Endothelial cell of umbilical vein (primary cell): ENCODE results near the gene NEDD4L. TPM values are rescaled to one million over a fixed set of nuclear protein-coding genes. Genes with fewer than 3 reads are reported as not detected.

ENCODE experiments used
- BruUV-seq: library from RNA; stranded (reverse); fragments of 400-500 nt; replicated peaks from 2 replicates; lab custom pipeline; 2021; lab: Mats Ljungman, UMichigan
- CTCF ChIA-PET: fragments of 300-600, 350-600 bp; sonication (Branson Sonifier 250); formaldehyde crosslinking; loops from one replicate; lab custom pipeline; 2021; ENCODE audit warnings: antibody characterized with exemption, inconsistent platforms; lab: Charles Lee
- POLR2A ChIA-PET: fragments of 300-600, 350-600 bp; sonication (Branson Sonifier 250); formaldehyde crosslinking; loops from one replicate; lab custom pipeline; 2021; ENCODE audit warnings: antibody characterized with exemption, inconsistent platforms; lab: Charles Lee
- DNase-seq: peaks from one replicate; pipeline ENCODE4 v3.0.0-alpha.2; 2011; ENCODE audit warnings: low read depth, low spot score
- FAIRE-seq: peaks from 2 replicates; lab custom pipeline; 2011; peaks lifted over from hg19 to GRCh38; lab: Jason Lieb, UNC
- H2AFZ ChIP-seq: 2 replicates; pipeline ENCODE4 v1.6.0; 2012; ENCODE audit warnings: low read depth, low read length, control low read depth, inconsistent platforms
- H3K27ac ChIP-seq: 2 replicates; pipeline ENCODE4 v1.5.1; 2011; ENCODE audit warnings: low read depth, mild to moderate bottlenecking, control low read depth, low read length, moderate library complexity; ENCODE audit not compliant: insufficient read depth
- H3K27me3 ChIP-seq, 2 experiments: 2 replicates each; pipeline versions ENCODE4 v1.6.0 to v1.6.1; 2011; ENCODE audit warnings: low read length in 2 of 2, mixed read lengths in 1 of 2; ENCODE audit not compliant: control insufficient read depth in 2 of 2, insufficient read depth in 2 of 2
- H3K36me3 ChIP-seq, 2 experiments: 2 replicates in 1 of 2; 3 replicates in 1 of 2; pipeline ENCODE4 v1.5.1; 2011; ENCODE audit warnings: low read length in 2 of 2, mild to moderate bottlenecking in 1 of 2, moderate library complexity in 1 of 2; ENCODE audit not compliant: control insufficient read depth in 2 of 2, insufficient read depth in 2 of 2; ENCODE audit errors: extremely low read depth in 1 of 2
- H3K4me1 ChIP-seq: 3 replicates; pipeline ENCODE4 v1.5.1; 2011; ENCODE audit warnings: mild to moderate bottlenecking, low read length; ENCODE audit not compliant: control insufficient read depth, insufficient read depth; ENCODE audit errors: extremely low read depth
- H3K4me2 ChIP-seq: 2 replicates; pipeline ENCODE4 v1.6.1; 2011; ENCODE audit warnings: low read length, control low read depth, mixed read lengths; ENCODE audit not compliant: insufficient read depth
- H3K4me3 ChIP-seq, 3 experiments: fragments of 200-600 bp in 1 of 3; sonication (generic), shearing (Covaris generic) in 1 of 3; replicated peaks in 1 of 3; 2 replicates each; pipeline ENCODE4 v1.5.1; 2011 to 2016; ENCODE audit warnings: control low read depth in 3 of 3, low read length in 3 of 3, mild to moderate bottlenecking in 2 of 3, inconsistent platforms in 1 of 3, low read depth in 1 of 3, moderate library complexity in 1 of 3; ENCODE audit not compliant: insufficient read depth in 1 of 3
- H3K79me2 ChIP-seq: 2 replicates; pipeline ENCODE4 v1.6.0; 2012; ENCODE audit warnings: low read length, inconsistent platforms; ENCODE audit not compliant: control insufficient read depth, insufficient read depth
- H3K9ac ChIP-seq: replicated peaks from 2 replicates; pipeline ENCODE3; 2011; ENCODE audit warnings: low read length, control low read depth; ENCODE audit not compliant: insufficient read depth; ENCODE audit errors: extremely low read depth
- H3K9me1 ChIP-seq: replicated peaks from 3 replicates; pipeline ENCODE4 v1.6.0; 2011; ENCODE audit warnings: mild to moderate bottlenecking, low read length; ENCODE audit not compliant: control insufficient read depth, insufficient read depth; ENCODE audit errors: extremely low read depth
- H3K9me3 ChIP-seq: replicated peaks from 2 replicates; pipeline ENCODE4 v1.5.1; 2012; ENCODE audit warnings: low read length, inconsistent platforms; ENCODE audit not compliant: control insufficient read depth, insufficient read depth
- H4K20me1 ChIP-seq: replicated peaks from 2 replicates; pipeline ENCODE3; 2011; ENCODE audit warnings: mild to moderate bottlenecking, low read length; ENCODE audit not compliant: control insufficient read depth, insufficient read depth; ENCODE audit errors: extremely low read depth
- EZH2 ChIP-seq: IDR thresholded peaks from 2 replicates; pipeline ENCODE4 v1.6.1; 2012; ENCODE audit warnings: borderline replicate concordance, low read depth, mild to moderate bottlenecking, moderate library complexity, low read length, inconsistent platforms; ENCODE audit not compliant: severe bottlenecking
- FOS ChIP-seq: IDR thresholded peaks from 2 replicates; pipeline ENCODE4 v1.6.1; 2011; ENCODE audit warnings: mild to moderate bottlenecking, low read length, moderate library complexity, borderline replicate concordance; ENCODE audit not compliant: insufficient read depth
- GATA2 ChIP-seq: IDR thresholded peaks from 2 replicates; pipeline ENCODE4 v1.7.0; 2011; ENCODE audit warnings: low read depth, mild to moderate bottlenecking, moderate library complexity, mixed read lengths, low read length; ENCODE audit not compliant: insufficient read length, insufficient read depth
- JUN ChIP-seq: IDR thresholded peaks from 2 replicates; pipeline ENCODE4 v1.6.1; 2011; ENCODE audit warnings: borderline replicate concordance, low read depth; ENCODE audit not compliant: insufficient read length, insufficient read depth
- MYC ChIP-seq: IDR thresholded peaks from one replicate; pipeline ENCODE4 v1.6.1; 2011; ENCODE audit warnings: mild to moderate bottlenecking, low read depth, low read length
- POLR2A ChIP-seq: IDR thresholded peaks from 2 replicates; pipeline ENCODE4 v1.6.1; 2012; ENCODE audit warnings: low read depth, mild to moderate bottlenecking, control low read depth, low read length
- POLR2AphosphoS5 ChIP-seq: IDR thresholded peaks from 2 replicates; pipeline ENCODE4 v1.6.1; 2012; ENCODE audit warnings: low read depth, mild to moderate bottlenecking, control low read depth, low read length, moderate library complexity; ENCODE audit not compliant: insufficient read depth
- dilution Hi-C: fragments of 300-500 bp; cut with MboI; formaldehyde crosslinking; loops from one replicate; pipeline ENCODE4 v1.15.0; 2019; ENCODE audit warnings: low sequenced_read_pairs; ENCODE audit not compliant: extremely low pct_ligation_motif_present
- intact Hi-C: fragments of 100-400 bp; cut with micrococcal nuclease; formaldehyde crosslinking; loops from one replicate; pipeline ENCODE4 v1.10.0; 2022
- polyA plus RNA-seq, 4 experiments: library from polyadenylated mRNA; depleted of rRNA in 3 of 4; stranded (reverse) in 3 of 4; unstranded in 1 of 4; fragments of >200 nt; gene quantifications; 2 replicates each; pipeline versions ENCODE4 v1.2.1 to v1.2.3, GENCODE V29; 2011 to 2012; ENCODE audit warnings: missing spikeins in 1 of 4
- total RNA-seq: library from RNA; stranded (reverse); gene quantifications from 2 replicates; pipeline ENCODE4 v1.2.3, GENCODE V29; 2021
- TF ChIP-seq, protein P1 (sequence below): IDR thresholded peaks from 2 replicates; pipeline ENCODE4 v1.6.1; 2011; ENCODE audit not compliant: insufficient read depth, insufficient read length
- TF ChIP-seq, protein P2 (sequence below), 2 donors: IDR thresholded peaks; 1 replicate in 1 of 2; 2 replicates in 1 of 2; pipeline ENCODE4 v1.5.1; 2011; ENCODE audit warnings: low read length in 2 of 2, mild to moderate bottlenecking in 2 of 2, moderate library complexity in 2 of 2, control low read depth in 1 of 2, inconsistent platforms in 1 of 2, low read depth in 1 of 2; ENCODE audit not compliant: insufficient read depth in 1 of 2; ENCODE audit errors: extremely low read depth in 1 of 2

NEDD4L gene
- total and polyA plus RNA-seq, 2 donors (not counting 3 experiments of a cell fraction or from before 2014, with no cell fraction given) = 20.5 to 78.9 TPM

DNA sequence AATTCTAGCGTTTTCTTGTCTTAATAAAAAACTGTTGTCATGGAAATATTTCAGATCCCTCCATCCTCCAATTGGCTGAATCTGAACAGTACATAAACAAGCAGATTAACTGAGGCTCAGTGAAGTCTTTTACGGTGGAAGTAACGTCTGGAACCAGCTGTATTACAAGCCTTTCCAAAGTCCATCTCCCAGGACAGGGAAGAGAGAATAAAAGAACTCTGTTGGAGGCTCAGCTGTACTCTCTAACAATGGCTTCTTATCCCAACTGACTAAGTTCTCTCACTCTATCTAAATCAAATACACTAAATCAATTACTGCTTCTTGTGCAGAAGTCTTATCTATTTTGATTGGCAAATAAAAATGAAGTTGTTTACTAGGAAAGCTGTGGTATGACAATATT is 19.9 kb upstream of the NEDD4L start:
- CTCF ChIA-PET = interaction anchor here (0.9 to 1.7 kb wide), 5 partner anchors 8 to 98 kb away, joined by 3 to 5 read pairs (median 4); partner anchors contain the start of gene NEDD4L

More for the DNA sequence above, 19.9 kb upstream of the NEDD4L start:
- Histone ChIP-seq H3K27ac (no peak overlapping the region), H3K9me1 (no peaks in the 10 kb centered on the region), H3K27me3 (peaks cover 18 to 21% of the 10 kb centered on the region in 2 experiments), H3K4me2 (no peak overlapping the region), H3K9me3 (no peaks in the 10 kb centered on the region), H2AFZ (no peak overlapping the region), H3K36me3 (no peaks in the 10 kb centered on the region), H3K9ac (no peak overlapping the region), H4K20me1 (no peaks in the 10 kb centered on the region), H3K79me2 (no peaks in the 10 kb centered on the region), H3K4me1 (no peaks in the 10 kb centered on the region), H3K4me3 (no peak overlapping the region)
- dilution Hi-C loops = no loop called here
- TF ChIP-seq, protein P1, sequence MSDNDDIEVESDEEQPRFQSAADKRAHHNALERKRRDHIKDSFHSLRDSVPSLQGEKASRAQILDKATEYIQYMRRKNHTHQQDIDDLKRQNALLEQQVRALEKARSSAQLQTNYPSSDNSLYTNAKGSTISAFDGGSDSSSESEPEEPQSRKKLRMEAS = no peak
- no peak for TF ChIP-seq EZH2
- no peak for TF ChIP-seq POLR2AphosphoS5
- TF ChIP-seq GATA2 = no peak
- TF ChIP-seq JUN = no peak
- TF ChIP-seq POLR2A = no peak
- TF ChIP-seq, protein P2, sequence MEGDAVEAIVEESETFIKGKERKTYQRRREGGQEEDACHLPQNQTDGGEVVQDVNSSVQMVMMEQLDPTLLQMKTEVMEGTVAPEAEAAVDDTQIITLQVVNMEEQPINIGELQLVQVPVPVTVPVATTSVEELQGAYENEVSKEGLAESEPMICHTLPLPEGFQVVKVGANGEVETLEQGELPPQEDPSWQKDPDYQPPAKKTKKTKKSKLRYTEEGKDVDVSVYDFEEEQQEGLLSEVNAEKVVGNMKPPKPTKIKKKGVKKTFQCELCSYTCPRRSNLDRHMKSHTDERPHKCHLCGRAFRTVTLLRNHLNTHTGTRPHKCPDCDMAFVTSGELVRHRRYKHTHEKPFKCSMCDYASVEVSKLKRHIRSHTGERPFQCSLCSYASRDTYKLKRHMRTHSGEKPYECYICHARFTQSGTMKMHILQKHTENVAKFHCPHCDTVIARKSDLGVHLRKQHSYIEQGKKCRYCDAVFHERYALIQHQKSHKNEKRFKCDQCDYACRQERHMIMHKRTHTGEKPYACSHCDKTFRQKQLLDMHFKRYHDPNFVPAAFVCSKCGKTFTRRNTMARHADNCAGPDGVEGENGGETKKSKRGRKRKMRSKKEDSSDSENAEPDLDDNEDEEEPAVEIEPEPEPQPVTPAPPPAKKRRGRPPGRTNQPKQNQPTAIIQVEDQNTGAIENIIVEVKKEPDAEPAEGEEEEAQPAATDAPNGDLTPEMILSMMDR (IDR thresholded peaks at IDR 0.05; ENCODE audit: extremely low read depth in 1 of 2, insufficient read depth in 1 of 2, low read depth in 1 of 2, low read length in 2 of 2) = no peak
- TF ChIP-seq FOS = no peak
- TF ChIP-seq MYC = no peak
- FAIRE-seq (no peak), DNase-seq (no peak)
- POLR2A ChIA-PET = no interaction called here
- intact Hi-C loops = no loop called here
- BruUV-seq = no TSS peak
